Measurements from ENCODE around the gene RBPJ.
"Not testable (repeated sequence)": the region's sequence is repeated elsewhere in the genome, so short reads cannot be mapped to it uniquely, and the experiment has no call there.

The RBPJ gene

DNA sequence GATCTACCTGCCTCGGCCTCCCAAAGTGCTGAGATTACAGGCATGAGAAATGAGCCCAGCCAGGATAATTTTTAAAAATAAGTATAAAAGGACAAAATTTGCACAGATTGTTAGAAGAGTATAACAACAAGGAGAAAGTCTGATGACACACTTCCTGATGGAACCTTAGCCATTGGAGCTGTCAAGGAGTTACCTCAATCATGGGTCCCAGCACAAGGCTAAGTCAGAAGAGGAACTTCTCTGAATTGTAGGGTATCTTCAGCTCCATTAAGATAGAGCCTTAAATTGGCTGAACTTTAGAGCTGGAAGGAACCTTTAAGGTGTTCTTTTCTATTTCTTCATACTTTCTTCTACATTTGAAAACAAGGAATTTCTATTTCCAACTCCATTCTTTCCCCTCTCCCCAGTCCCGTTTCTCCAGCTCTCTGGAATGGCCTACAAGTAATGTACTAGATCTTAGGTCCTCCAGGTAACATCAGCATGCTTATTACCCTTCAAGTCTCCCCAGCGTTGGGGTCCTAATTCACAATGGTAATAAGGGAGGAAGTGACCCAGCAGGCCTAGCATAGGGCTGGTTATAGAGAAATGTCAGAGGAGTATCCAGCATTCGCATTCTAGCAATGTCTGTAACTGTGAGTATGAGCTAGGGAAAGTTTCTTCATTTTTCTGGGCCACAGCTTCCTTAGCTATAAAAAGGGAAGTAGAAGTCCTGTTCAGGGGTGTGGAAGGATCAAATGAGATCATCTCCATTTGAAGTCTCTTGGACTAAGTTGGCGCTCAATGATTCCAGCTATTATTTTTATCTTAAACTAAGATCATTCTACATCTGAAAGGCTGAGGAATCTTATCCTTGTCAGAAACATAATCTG is 18.5 kb upstream of the RBPJ start:
- DNase-seq (ENCODE audit: low read depth) = no peak

- DNase-seq (ENCODE audit: low read depth) = no peak
Observed at GRCh38 chr4:26303008-26303407, 17.8 kb upstream of the RBPJ start.

DNA sequence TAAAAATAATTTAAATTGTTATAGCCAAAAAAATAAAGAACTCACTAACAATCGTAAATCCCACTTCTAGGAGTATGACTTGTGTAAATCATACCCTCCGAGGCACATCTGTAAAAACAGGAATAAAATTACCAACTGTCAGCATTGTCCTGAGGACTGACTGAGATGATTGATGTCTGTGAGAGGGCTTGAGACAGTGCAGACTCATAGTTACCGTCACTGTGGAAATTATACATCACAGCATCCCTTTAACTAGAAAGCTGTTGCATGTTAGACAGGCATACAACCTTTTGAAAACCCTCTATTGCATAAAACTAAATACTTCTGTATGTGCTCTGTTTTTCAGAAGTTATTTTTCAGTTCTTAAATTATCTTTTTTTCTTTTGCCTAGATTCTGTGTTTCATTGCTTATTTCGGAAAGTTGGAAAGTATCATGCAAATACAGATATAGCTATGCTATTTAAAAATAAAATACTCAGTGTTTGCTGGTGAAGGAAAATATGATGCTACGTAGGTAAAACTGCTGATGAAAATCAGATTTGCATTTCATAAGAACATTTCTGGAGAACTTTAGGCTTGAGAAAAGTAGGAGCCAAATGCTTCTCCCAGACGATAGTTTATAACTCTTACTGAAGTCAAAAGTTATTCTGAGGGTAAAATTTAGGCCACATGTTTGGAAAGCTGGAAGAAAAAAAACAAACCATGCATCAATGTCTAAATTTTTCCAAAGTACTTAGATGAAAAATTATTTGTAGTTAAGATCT is 13.6 kb upstream of the RBPJ start:
- no peak for DNase-seq (ENCODE audit: low read depth)

DNA sequence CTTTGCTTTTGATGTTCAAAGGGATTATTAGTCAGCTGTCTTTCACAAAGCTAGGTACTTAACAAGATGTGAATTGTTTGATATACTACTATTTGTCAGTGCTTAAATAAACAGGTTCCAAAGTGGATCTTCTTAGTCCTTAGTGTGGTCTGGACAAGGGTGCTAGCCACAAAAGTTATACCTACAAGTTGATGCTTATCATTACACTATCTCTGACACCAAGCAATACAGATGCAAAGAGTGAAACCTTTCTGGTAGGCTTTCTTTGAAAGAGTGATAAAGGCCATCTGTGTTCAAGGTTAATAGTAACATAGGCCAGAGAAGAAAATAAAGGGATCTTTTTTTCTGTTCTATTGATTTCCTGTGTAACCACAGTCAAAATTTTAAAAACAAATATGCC is 12.2 kb upstream of the RBPJ start:
- no peak for DNase-seq (ENCODE audit: low read depth)

DNA sequence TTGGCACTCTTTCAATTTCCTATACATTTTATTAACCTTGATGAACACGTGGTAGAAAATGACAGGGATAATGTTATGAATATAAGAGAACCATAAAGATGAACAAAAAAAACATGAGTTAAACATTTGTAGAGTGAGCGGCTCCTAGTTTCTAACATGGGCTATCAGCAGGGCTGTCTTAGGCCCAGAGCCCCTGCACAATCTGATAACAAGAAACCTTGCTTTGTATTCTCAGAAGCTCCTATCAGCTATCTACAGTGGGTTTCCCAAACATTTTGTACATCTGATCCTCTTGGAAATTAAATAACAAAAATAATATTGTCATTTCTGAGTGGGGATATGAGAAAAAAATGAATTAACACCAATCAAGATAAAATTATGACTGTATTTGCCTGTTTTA is 10.6 kb upstream of the RBPJ start:
- DNase-seq (ENCODE audit: low read depth) = no peak

GRCh38 chr4:26311633-26312032 is 9.2 kb upstream of the RBPJ start:
- no peak for DNase-seq (ENCODE audit: low read depth)

DNA sequence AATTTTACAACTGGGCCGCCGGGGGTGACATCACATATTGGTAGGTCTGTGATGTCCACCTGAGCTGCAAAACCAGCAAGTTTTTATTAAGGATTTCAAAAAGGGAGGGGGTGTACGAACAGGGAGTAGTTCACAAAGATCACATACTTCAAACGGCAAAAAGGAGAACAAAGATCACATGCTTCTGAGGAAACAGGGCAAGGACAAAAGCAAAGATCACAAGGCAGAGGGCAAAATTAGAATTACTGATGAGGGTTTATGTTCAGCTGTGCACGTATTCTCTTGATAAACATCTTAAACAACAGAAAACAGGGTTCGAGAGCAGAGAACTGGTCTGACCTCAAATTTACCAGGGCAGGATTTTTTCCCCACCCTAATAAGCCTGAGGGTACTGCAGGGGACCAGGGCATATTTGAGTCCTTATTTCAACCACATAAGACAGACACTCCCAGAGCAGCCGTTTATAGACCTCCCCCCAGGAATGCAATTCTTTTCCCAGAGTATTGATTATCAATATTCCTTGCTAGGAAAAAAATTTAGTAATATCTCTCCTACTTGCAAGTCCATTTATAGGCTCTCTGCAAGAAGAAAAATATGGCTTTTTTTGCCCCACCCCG is 5.4 kb upstream of the RBPJ start:
- not testable (repeated sequence) for DNase-seq (ENCODE audit: low read depth)

DNA sequence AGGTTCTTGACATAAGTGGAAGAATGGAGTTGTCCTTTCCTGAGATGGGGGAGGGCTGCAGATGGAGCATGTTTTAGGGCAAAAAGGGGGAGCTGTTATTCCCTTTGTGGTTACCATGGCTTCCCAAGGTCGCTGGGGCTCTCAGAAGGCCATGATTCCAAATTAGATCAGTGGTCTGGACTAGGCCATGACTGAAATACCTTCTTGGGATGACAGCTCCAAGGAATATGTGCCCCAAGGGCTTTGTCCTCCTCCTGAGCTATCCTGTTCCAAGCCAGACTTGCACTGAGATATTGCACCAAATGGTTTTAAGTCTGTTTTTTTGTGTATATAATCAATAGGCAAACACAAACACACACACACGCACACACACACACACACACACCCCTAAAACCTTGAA is 3.0 kb upstream of the RBPJ start:
- no peak for DNase-seq (ENCODE audit: low read depth)

DNA sequence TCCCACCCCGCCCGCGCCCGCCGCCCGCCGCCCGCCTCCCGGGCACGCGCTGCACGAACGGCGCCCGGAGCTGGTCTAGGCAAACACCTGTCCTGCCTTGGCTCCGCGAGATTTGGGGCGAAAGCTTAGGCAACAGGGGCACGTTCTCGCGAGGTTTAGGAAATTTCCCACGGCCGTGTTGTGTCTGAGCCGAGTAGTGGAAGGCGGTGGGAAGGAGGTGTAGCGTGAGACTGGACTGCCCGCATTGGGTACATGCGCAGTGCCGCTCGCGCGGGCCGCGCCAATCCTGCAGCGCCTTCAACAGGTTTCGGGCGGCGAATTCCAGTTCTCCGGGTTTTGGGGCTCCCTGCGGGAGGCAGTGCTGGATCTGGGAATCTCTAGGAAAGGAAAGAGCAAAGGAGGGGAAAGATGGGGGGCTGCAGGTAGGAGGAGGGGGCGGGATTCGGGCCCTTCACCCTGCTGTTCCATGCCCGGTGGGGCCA is 1.3 kb upstream of the RBPJ start:
- DNase-seq (ENCODE audit: low read depth) = peak; percentile 99

DNA sequence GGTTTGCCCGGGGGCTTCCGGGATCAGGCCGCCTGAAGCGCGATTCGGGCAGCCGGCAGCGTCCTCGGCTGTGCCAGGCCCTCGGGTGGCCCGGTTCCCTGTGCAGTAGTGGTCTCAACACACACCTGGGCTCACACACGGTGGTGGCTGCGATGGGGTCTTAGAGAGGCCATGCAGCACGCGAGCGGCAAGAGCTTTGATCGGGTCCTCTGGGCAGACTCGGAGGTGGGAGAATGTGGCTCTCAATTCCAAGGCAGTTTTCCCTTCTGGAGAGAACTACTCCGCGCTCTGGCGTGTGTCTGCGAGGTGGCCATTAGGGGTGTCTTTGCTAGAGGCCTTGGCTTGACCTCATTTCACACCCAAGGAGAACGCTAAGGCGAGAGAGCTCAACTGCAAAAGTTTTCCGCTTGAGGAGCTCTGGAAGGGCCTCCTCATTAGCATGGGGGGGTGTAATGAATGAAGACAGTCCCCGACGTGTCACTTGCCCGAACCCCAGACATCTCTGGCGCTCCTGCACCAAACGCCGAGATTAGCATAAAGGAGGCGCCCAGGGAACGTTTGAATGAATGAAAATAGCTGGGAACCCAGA is 771 bp upstream of the RBPJ start:
- DNase-seq (ENCODE audit: low read depth) = no peak

- no peak for DNase-seq (ENCODE audit: low read depth)
Observed at GRCh38 chr4:26321373-26322221, 783 bp downstream of the RBPJ start.

GRCh38 chr4:26322346-26322745 is 1.5 kb downstream of the RBPJ start:
- no peak for DNase-seq (ENCODE audit: low read depth)

- DNase-seq (ENCODE audit: low read depth) = peak; percentile 48
Observed at GRCh38 chr4:26323821-26324220, 3.0 kb downstream of the RBPJ start.

DNA sequence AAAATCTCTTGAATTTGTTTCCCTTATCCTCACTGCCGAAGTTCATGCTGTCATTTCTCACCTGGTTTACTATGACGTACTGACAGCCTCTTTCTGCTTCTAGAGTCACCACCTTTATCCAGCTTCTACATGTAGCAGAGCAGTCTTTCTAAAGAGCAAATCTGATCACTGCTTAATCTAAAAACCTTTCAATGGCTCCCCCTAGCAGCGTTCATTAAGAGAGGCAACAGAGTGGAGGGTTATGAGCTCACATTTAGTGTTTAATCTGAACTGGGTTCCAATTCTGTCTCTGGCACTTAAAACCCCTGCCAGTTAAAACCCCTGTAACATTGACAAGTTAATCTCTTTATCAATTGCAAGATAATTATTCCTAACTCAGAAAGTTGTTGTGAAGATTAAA is 4.4 kb downstream of the RBPJ start:
- peak; percentile 45 for DNase-seq (ENCODE audit: low read depth)

DNA sequence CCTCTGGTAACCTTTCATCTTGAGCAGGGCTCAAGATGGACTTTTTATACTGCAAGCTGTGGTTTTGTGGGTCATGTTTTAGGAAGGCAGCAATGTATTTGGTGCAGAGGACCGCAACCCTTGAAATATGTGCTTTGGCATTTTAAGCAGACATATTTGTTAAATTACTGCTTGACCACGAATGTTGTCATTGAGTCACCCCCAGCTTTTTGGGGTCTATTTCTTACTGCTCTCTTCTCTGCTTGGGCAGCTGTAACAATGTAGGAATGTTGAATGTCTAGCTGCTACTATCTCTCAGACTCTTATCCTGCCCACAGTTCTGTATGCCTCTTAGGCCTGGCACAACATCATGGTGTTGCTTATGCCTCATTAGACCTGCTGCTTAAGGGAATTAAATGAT is 6.0 kb downstream of the RBPJ start:
- peak; percentile 60 for DNase-seq (ENCODE audit: low read depth)

GRCh38 chr4:26330186-26330787 is 9.5 kb downstream of the RBPJ start:
- DNase-seq (ENCODE audit: low read depth) = peak; percentile 54

GRCh38 chr4:26330946-26331345 is 10.1 kb downstream of the RBPJ start:
- DNase-seq (ENCODE audit: low read depth) = no peak

- DNase-seq (ENCODE audit: low read depth) = no peak
Observed at GRCh38 chr4:26331380-26331950, 10.7 kb downstream of the RBPJ start.

DNA sequence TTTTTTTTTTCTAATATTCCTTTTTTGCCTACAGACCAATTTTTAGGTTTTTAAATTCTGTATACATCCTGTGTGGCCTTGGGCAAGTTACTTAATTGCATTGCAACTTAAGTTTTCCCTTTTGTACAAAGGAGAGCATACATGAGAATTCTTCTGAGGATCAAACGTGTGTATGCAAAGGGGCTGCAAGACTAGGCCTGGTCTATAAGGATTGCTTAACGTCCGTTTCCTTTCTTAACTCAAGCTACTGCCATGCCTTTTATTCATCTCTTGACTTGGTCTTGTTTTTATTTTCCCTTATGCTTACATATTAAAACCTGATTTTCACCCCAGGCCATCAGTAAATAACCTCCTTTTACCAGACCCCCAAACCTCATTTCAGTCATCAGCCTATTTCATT is 13.6 kb downstream of the RBPJ start:
- DNase-seq (ENCODE audit: low read depth) = no peak

GRCh38 chr4:26337612-26338011 is 16.8 kb downstream of the RBPJ start:
- no peak for DNase-seq (ENCODE audit: low read depth)
